Measurements from ENCODE around the gene RCSD1. TPM values are rescaled to one million over a fixed set of nuclear protein-coding genes. Genes with fewer than 3 reads are reported as not detected.
A peak's percentile ranks its signal among the peaks of the same experiment; 100 is the strongest.

Gene RCSD1
- total and polyA plus RNA-seq, 10 of the 15 experiments (the other 5 are each of a cell fraction or from before 2014, with no cell fraction given), result 11.4 to 78.3 (median 71.6) TPM

DNA sequence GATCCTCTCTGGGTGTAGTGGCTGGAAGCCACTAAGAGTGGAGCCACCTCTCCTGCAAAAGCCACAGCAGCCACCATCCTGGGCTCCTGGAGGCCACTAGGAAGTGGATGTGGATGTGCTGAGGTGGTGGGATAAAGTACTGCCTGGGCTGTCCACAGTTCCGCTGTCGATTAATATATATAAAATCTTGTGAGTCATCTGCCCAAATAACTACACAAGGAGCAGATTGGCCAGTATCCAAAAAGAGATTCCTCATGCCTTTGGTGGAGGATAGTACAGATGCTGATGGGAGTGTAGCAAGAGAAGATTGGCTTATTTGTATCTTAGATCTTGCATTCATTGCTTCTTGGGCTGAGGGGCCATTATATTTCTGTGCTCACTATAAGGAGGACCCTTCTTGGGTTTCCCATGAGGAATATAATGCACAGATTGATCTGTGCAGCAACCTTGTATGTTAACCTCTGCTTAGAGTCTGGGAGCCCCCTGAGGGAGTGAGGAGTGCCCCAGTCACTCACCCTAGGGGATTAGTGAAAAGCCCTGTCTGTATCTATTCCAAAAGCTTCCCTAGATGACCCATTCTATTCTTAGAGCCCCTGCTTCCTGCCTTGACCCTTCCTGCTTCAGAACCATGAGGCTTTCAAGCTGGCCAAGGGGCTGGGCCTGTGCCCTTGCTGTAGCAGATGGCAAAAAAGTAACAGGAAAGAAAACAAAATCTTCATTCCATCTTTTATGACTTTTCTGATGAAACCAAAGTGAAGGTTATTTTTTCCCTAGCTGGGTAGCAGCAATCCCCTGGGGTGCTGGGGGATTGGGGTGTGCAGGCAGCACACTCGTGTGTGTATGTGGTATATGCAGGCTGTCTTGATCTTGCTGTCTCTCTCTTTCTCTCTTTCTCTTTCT is 31.7 kb downstream of the RCSD1 start:
- Histone ChIP-seq H3K9ac (ENCODE audit: control insufficient read depth, insufficient read depth, low read length) (no peak overlapping the region; the same call in 1 of the 2 replicates), H3K27ac (ENCODE audit: control insufficient read depth, insufficient read depth) (peak overlapping the region; percentile 68), H4K20me1 (ENCODE audit: control insufficient read depth, insufficient read depth) (0 out of 2 replicates have a peak, but pooled peaks cover 4% of the 10 kb centered on the region), H3K27me3 (replicated peaks in 1 of 2; ENCODE audit: control insufficient read depth in 2 of 2, insufficient read depth in 2 of 2, low read length in 1 of 2) (no peaks in the 10 kb centered on the region), H3K4me2 (ENCODE audit: control insufficient read depth, insufficient read depth) (peak overlapping the region; percentile 54; the same call in 1 of the 2 replicates), H2AFZ (ENCODE audit: control insufficient read depth, low read depth, low read length) (no peak overlapping the region), H3K9me3 (replicated peaks; ENCODE audit: control insufficient read depth, insufficient read depth, low read length) (no peaks in the 10 kb centered on the region), H3K4me1 (ENCODE audit: control insufficient read depth, insufficient read depth, low read length) (peaks cover 36% of the 10 kb centered on the region), H3K36me3 (ENCODE audit: control insufficient read depth in 2 of 2, insufficient read depth in 2 of 2, low read length in 1 of 2) (peaks cover 0 to 17% of the 10 kb centered on the region in 2 experiments; a peak in 3 of 4 replicates), H3K4me3 (no peak overlapping the region), H3K79me2 (ENCODE audit: control insufficient read depth, insufficient read depth, low read length) (peaks cover 58% of the 10 kb centered on the region)
- BruUV-seq (replicated peaks), result no TSS peak
- ChIA-PET POLR2A (interaction anchor here (1.3 to 1.8 kb wide), 2 partner anchors 14 to 30 kb away, joined by 4 read pairs; no protein-coding TSS in a partner anchor), RAD21 (ENCODE audit: unreplicated experiment) (interaction anchor here (1.0 to 3.0 kb wide), 4 partner anchors 14 to 30 kb away, joined by 3 to 8 read pairs (median 6); no protein-coding TSS in a partner anchor), CTCF (interaction anchor here (1.1 to 1.7 kb wide), 3 partner anchors 16 to 62 kb away, joined by 3 to 5 read pairs (median 4); no protein-coding TSS in a partner anchor), SMC1A (ENCODE audit: uncharacterized antibody, unreplicated experiment) (interaction anchor here (0.9 to 1.9 kb wide), 7 partner anchors 14 to 61 kb away, joined by 3 to 5 read pairs (median 4); no protein-coding TSS in a partner anchor)
- in situ Hi-C loops (cut with MboI) (no loop called here), intact Hi-C loops (cut with micrococcal nuclease; ENCODE audit: unreplicated experiment) (no loop called here)
- FAIRE-seq, result no peak
- no peak for TF ChIP-seq NFIC (IDR thresholded peaks at IDR 0.05; ENCODE audit: low read depth, low read length)
- TF ChIP-seq RUNX3 (IDR thresholded peaks at IDR 0.05; ENCODE audit: low read length), result peak; percentile 28; the same call in 1 of the 2 replicates
- no peak for TF ChIP-seq CBFB (IDR thresholded peaks at IDR 0.05; ENCODE audit: low read depth)
- no peak for TF ChIP-seq EP300 (IDR thresholded peaks at IDR 0.05; ENCODE audit: borderline replicate concordance in 1 of 2, control insufficient read depth in 1 of 2, low read depth in 2 of 2, low read length in 2 of 2)
- peak; percentile 77 for TF ChIP-seq MEF2B (IDR thresholded peaks at IDR 0.05; ENCODE audit: partially characterized antibody, poor library complexity, severe bottlenecking)
- TF ChIP-seq, protein P1, sequence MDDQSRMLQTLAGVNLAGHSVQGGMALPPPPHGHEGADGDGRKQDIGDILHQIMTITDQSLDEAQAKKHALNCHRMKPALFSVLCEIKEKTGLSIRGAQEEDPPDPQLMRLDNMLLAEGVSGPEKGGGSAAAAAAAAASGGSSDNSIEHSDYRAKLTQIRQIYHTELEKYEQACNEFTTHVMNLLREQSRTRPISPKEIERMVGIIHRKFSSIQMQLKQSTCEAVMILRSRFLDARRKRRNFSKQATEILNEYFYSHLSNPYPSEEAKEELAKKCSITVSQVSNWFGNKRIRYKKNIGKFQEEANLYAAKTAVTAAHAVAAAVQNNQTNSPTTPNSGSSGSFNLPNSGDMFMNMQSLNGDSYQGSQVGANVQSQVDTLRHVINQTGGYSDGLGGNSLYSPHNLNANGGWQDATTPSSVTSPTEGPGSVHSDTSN (IDR thresholded peaks at IDR 0.05; ENCODE audit: insufficient replicate concordance, low read depth, low read length), result no peak
- no peak for TF ChIP-seq NR2F1 (conservative IDR thresholded peaks at IDR 0.05)
- peak; percentile 59 for ATAC-seq
- 64% methylated on average over 3 of the region's 3 CpGs for WGBS (ENCODE audit: insufficient coverage, insufficient replicate concordance, low lambda C conversion rate, missing lambda C conversion rate)
- no peak for DNase-seq (ENCODE audit: low read depth, low spot score)

All from GM12878 (cell line).